ENCODE results near the gene ECM2. TPM values are rescaled to one million over a fixed set of nuclear protein-coding genes. Genes with fewer than 3 reads are reported as not detected.

Gene ECM2
- total RNA-seq, 1 donor from 2014 or later = 0.18 TPM

DNA sequence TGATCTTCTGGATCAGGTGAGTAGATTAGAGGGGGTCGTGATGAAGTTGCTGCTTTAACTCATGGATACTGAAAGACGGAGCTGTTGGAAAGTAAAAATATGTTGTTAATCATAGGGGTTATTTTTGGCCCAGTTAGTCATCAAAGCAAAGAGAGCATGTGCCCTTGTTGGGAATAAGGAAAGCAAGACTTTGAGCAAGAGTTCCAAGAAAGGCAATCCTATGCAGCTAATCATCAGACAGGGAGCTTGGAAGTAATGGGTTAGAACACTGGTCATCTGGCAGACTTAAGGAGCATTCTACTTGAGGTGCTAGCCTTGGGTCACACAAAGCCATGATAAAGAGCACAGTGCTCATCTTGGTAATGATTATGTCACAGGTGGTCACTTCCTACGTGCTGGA, 71.8 kb downstream of the ECM2 start:
- peaks cover 15% of the 10 kb centered on the region for H3K4me1 Mint-ChIP-seq (ENCODE audit: low read depth, unreplicated experiment)

DNA sequence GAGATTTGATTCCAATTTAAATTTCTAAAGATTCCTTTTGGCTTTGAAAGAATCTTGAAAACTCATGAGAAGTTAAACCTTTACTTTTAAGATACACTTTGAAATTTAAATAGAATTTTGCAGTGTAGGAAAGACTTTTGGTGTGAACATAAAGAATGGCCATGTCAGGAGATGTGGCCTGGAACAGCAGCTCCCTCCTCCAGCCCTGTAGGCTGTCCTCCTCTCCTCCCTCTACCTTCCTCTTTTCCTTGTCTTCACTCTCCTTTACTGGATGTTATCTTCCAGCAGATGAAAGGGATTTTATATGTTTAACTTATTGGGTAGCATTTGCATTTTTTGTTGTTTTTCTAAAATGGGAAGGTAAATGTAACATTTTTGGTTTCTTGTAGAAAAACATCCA, 72.4 kb downstream of the ECM2 start:
- no peaks in the 10 kb centered on the region for H4K20me1 ChIP-seq (ENCODE audit: insufficient read depth, low read length)
- Mint-ChIP-seq H3K4me3 (ENCODE audit: unreplicated experiment) (no peak overlapping the region), H3K27ac (ENCODE audit: unreplicated experiment) (peak overlapping the region; percentile 0), H3K9me3 (ENCODE audit: unreplicated experiment) (no peaks in the 10 kb centered on the region), H3K4me1 (ENCODE audit: low read depth, unreplicated experiment) (peaks cover 14% of the 10 kb centered on the region), H3K36me3 (ENCODE audit: low read depth, unreplicated experiment) (no peaks in the 10 kb centered on the region), H3K27me3 (ENCODE audit: low read depth, unreplicated experiment) (no peaks in the 10 kb centered on the region)
- H3K9me3 ChIP-seq (ENCODE audit: insufficient read depth, low read depth, low read length) = no peaks in the 10 kb centered on the region
- H3K27ac ChIP-seq (ENCODE audit: low read depth, low read length) = peak overlapping the region; percentile 71
- DNase-seq (ENCODE audit: low read depth) (no peak), FAIRE-seq (no peak)
- peaks cover 7% of the 10 kb centered on the region for H3K4me1 ChIP-seq (ENCODE audit: insufficient read depth, low read length)
- no peaks in the 10 kb centered on the region for H3K79me2 ChIP-seq (ENCODE audit: insufficient read depth, low read length)
- H3K27me3 ChIP-seq (ENCODE audit: insufficient read depth, low read length) = no peaks in the 10 kb centered on the region
- peak overlapping the region; percentile 66 for H3K4me2 ChIP-seq (ENCODE audit: low read length)
- peak overlapping the region; percentile 11 for H3K9ac ChIP-seq (ENCODE audit: low read length)
- TF ChIP-seq, protein P1, sequence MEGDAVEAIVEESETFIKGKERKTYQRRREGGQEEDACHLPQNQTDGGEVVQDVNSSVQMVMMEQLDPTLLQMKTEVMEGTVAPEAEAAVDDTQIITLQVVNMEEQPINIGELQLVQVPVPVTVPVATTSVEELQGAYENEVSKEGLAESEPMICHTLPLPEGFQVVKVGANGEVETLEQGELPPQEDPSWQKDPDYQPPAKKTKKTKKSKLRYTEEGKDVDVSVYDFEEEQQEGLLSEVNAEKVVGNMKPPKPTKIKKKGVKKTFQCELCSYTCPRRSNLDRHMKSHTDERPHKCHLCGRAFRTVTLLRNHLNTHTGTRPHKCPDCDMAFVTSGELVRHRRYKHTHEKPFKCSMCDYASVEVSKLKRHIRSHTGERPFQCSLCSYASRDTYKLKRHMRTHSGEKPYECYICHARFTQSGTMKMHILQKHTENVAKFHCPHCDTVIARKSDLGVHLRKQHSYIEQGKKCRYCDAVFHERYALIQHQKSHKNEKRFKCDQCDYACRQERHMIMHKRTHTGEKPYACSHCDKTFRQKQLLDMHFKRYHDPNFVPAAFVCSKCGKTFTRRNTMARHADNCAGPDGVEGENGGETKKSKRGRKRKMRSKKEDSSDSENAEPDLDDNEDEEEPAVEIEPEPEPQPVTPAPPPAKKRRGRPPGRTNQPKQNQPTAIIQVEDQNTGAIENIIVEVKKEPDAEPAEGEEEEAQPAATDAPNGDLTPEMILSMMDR (IDR thresholded peaks at IDR 0.05; ENCODE audit: insufficient read depth, low read depth, low read length) = no peak
- TF ChIP-seq EZH2 (IDR thresholded peaks at IDR 0.05; ENCODE audit: insufficient read depth, low read length) = no peak
- no peak overlapping the region for H2AFZ ChIP-seq (ENCODE audit: low read depth, low read length)
- H3K36me3 ChIP-seq (ENCODE audit: insufficient read depth, low read length) = no peaks in the 10 kb centered on the region
- no peak overlapping the region for H3K4me3 ChIP-seq (ENCODE audit: insufficient read depth, low read depth, low read length)

More for the DNA sequence above, 71.8 kb downstream of the ECM2 start:
- Histone ChIP-seq H2AFZ (ENCODE audit: low read depth, low read length) (peak overlapping the region; percentile 38), H4K20me1 (ENCODE audit: insufficient read depth, low read length) (no peaks in the 10 kb centered on the region), H3K79me2 (ENCODE audit: insufficient read depth, low read length) (no peaks in the 10 kb centered on the region), H3K27me3 (ENCODE audit: insufficient read depth, low read length) (no peaks in the 10 kb centered on the region), H3K4me1 (ENCODE audit: insufficient read depth, low read length) (peaks cover 7% of the 10 kb centered on the region), H3K36me3 (ENCODE audit: insufficient read depth, low read length) (no peaks in the 10 kb centered on the region), H3K27ac (ENCODE audit: low read depth, low read length) (peak overlapping the region; percentile 71), H3K9ac (ENCODE audit: low read length) (peak overlapping the region; percentile 11), H3K9me3 (ENCODE audit: insufficient read depth, low read depth, low read length) (no peaks in the 10 kb centered on the region), H3K4me3 (ENCODE audit: insufficient read depth, low read depth, low read length) (no peak overlapping the region), H3K4me2 (ENCODE audit: low read length) (peak overlapping the region; percentile 66)
- peak; percentile 97 for FAIRE-seq
- no peaks in the 10 kb centered on the region for H3K36me3 Mint-ChIP-seq (ENCODE audit: low read depth, unreplicated experiment)
- TF ChIP-seq, protein P1 (IDR thresholded peaks at IDR 0.05; ENCODE audit: insufficient read depth, low read depth, low read length) = no peak
- TF ChIP-seq EZH2 (IDR thresholded peaks at IDR 0.05; ENCODE audit: insufficient read depth, low read length) = no peak
- DNase-seq (ENCODE audit: low read depth) = peak; percentile 98
- H3K9me3 Mint-ChIP-seq (ENCODE audit: unreplicated experiment) = no peaks in the 10 kb centered on the region
- H3K4me3 Mint-ChIP-seq (ENCODE audit: unreplicated experiment) = no peak overlapping the region
- no peaks in the 10 kb centered on the region for H3K27me3 Mint-ChIP-seq (ENCODE audit: low read depth, unreplicated experiment)
- peak overlapping the region; percentile 0 for H3K27ac Mint-ChIP-seq (ENCODE audit: unreplicated experiment)

DNA sequence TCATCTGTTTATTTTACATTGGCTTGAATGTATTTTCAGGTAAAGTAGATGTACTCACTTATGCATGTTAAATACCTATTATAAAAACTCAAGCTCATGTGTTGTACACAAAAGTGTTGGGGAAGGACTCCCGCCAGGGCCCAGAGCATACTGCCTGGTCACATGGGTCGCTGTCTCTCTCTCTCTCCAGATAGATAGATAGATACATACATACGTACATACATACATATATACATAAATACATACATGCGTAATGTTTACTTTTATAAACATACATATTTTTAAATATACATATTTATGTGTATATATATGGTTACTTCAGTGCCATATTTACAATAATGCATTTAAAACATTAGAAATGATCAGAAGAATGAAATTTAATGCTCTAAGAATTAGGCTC, 78.2 kb downstream of the ECM2 start:
- DNase-seq (ENCODE audit: low read depth) (no peak), FAIRE-seq (no peak)
- H3K4me2 ChIP-seq (ENCODE audit: low read length) = no peak overlapping the region
- H3K79me2 ChIP-seq (ENCODE audit: insufficient read depth, low read length) = no peaks in the 10 kb centered on the region
- no peak overlapping the region for H2AFZ ChIP-seq (ENCODE audit: low read depth, low read length)
- no peaks in the 10 kb centered on the region for H3K36me3 ChIP-seq (ENCODE audit: insufficient read depth, low read length)
- H3K4me1 ChIP-seq (ENCODE audit: insufficient read depth, low read length) = no peaks in the 10 kb centered on the region
- no peak overlapping the region for H3K4me3 Mint-ChIP-seq (ENCODE audit: unreplicated experiment)
- H3K27ac ChIP-seq (ENCODE audit: low read depth, low read length) = no peak overlapping the region
- H3K9me3 ChIP-seq (ENCODE audit: insufficient read depth, low read depth, low read length) = no peaks in the 10 kb centered on the region
- no peaks in the 10 kb centered on the region for H3K9me3 Mint-ChIP-seq (ENCODE audit: unreplicated experiment)
- H3K36me3 Mint-ChIP-seq (ENCODE audit: low read depth, unreplicated experiment) = no peaks in the 10 kb centered on the region
- H3K9ac ChIP-seq (ENCODE audit: low read length) = no peak overlapping the region
- no peaks in the 10 kb centered on the region for H3K4me1 Mint-ChIP-seq (ENCODE audit: low read depth, unreplicated experiment)
- no peak overlapping the region for H3K27ac Mint-ChIP-seq (ENCODE audit: unreplicated experiment)
- TF ChIP-seq EZH2 (IDR thresholded peaks at IDR 0.05; ENCODE audit: insufficient read depth, low read length) = no peak
- TF ChIP-seq, protein P1 (IDR thresholded peaks at IDR 0.05; ENCODE audit: insufficient read depth, low read depth, low read length) = no peak
- H4K20me1 ChIP-seq (ENCODE audit: insufficient read depth, low read length) = no peaks in the 10 kb centered on the region
- no peaks in the 10 kb centered on the region for H3K27me3 ChIP-seq (ENCODE audit: insufficient read depth, low read length)
- no peak overlapping the region for H3K4me3 ChIP-seq (ENCODE audit: insufficient read depth, low read depth, low read length)
- H3K27me3 Mint-ChIP-seq (ENCODE audit: low read depth, unreplicated experiment) = no peaks in the 10 kb centered on the region
